SK-N-SH (cell line): Measurements from ENCODE around the gene MCF2L. TPM values are rescaled to one million over a fixed set of nuclear protein-coding genes. Genes with fewer than 3 reads are reported as not detected.

ENCODE experiments used
- CTCF ChIA-PET: fragments of 300-600, 350-600 bp; formaldehyde crosslinking; extraction: SDS; loops from one replicate; lab custom pipeline; 2021; lab: Yijun Ruan, JAX
- POLR2A ChIA-PET: fragments of 350-600 bp; sonication (Branson Sonifier 250); formaldehyde crosslinking; extraction: SDS; loops from one replicate; lab custom pipeline; 2020; ENCODE audit warnings: antibody characterized with exemption, inconsistent platforms; lab: Yijun Ruan, JAX
- DNase-seq: peaks from one replicate; pipeline ENCODE4 v3.0.0; 2012
- H2AFZ ChIP-seq: fragments of 200-600 bp; sonication (generic); 2 replicates; pipeline ENCODE4 v1.8.1; 2016; ENCODE audit warnings: antibody characterized with exemption, mild to moderate bottlenecking, low read depth
- H3F3A ChIP-seq: fragments of 200-600 bp; sonication (generic); replicated peaks from 2 replicates; pipeline ENCODE3; 2016; ENCODE audit warnings: antibody characterized with exemption, mild to moderate bottlenecking; ENCODE audit not compliant: insufficient read depth
- H3K27ac ChIP-seq, 2 experiments: fragments of 200-500 bp in 1 of 2; fragments of 200-600 bp in 1 of 2; sonication (Bioruptor generic) in 1 of 2; sonication (generic), shearing (Covaris generic) in 1 of 2; 2 replicates each; pipeline versions ENCODE4 v1.5.1 to v1.6.1; 2014 to 2016; ENCODE audit warnings: low read depth in 2 of 2, inconsistent platforms in 1 of 2, low read length in 1 of 2, mild to moderate bottlenecking in 1 of 2, mixed read lengths in 1 of 2
- H3K27me3 ChIP-seq: fragments of 200-600 bp; sonication (generic), shearing (Covaris generic); 2 replicates; pipeline ENCODE4 v1.6.1; 2016; ENCODE audit warnings: mixed run types; ENCODE audit not compliant: insufficient read depth
- H3K36me3 ChIP-seq, 2 experiments: fragments of 200-500 bp in 1 of 2; fragments of 200-600 bp in 1 of 2; sonication (Bioruptor generic) in 1 of 2; sonication (generic) in 1 of 2; replicated peaks in 1 of 2; 2 replicates each; pipeline versions ENCODE3 to v1.5.1; 2014 to 2016; ENCODE audit warnings: low read length in 1 of 2, mild to moderate bottlenecking in 1 of 2; ENCODE audit not compliant: insufficient read depth in 2 of 2, control insufficient read depth in 1 of 2
- H3K4me1 ChIP-seq, 2 experiments: fragments of 200-500 bp in 1 of 2; fragments of 200-600 bp in 1 of 2; sonication (Bioruptor generic) in 1 of 2; sonication (generic), shearing (Covaris generic) in 1 of 2; 2 replicates each; pipeline versions ENCODE4 v1.5.1 to v1.6.1; 2014 to 2016; ENCODE audit warnings: low read depth in 1 of 2, low read length in 1 of 2, mixed run types in 1 of 2; ENCODE audit not compliant: insufficient read depth in 2 of 2, control insufficient read depth in 1 of 2
- H3K4me2 ChIP-seq: fragments of 200-600 bp; sonication (generic), shearing (Covaris generic); 2 replicates; pipeline ENCODE4 v1.6.1; 2017; ENCODE audit warnings: mixed run types
- H3K4me3 ChIP-seq, 2 experiments: fragments of 200-500 bp in 1 of 2; fragments of 200-600 bp in 1 of 2; sonication (Bioruptor generic) in 1 of 2; sonication (generic), shearing (Covaris generic) in 1 of 2; 2 replicates each; pipeline versions ENCODE4 v1.5.1 to v1.8.1; 2014 to 2016; ENCODE audit warnings: low read depth in 2 of 2, inconsistent platforms in 1 of 2, low read length in 1 of 2, mild to moderate bottlenecking in 1 of 2, mixed read lengths in 1 of 2, moderate library complexity in 1 of 2
- H3K79me2 ChIP-seq: fragments of 200-600 bp; sonication (generic); 2 replicates; pipeline ENCODE4 v1.8.1; 2017; ENCODE audit warnings: mild to moderate bottlenecking; ENCODE audit not compliant: insufficient read depth
- H3K9ac ChIP-seq: fragments of 200-600 bp; sonication (generic); 2 replicates; pipeline ENCODE4 v1.6.1; 2017; ENCODE audit warnings: mixed run types
- H3K9me2 ChIP-seq: fragments of 200-600 bp; sonication (generic); 2 replicates; pipeline ENCODE4 v1.6.1; 2017; ENCODE audit warnings: mixed run types
- H3K9me3 ChIP-seq: fragments of 200-600 bp; sonication (generic); 2 replicates; pipeline ENCODE4 v1.6.1; 2017; ENCODE audit warnings: mixed run types, mild to moderate bottlenecking, moderate library complexity
- H4K20me1 ChIP-seq: fragments of 200-600 bp; sonication (generic); 2 replicates; pipeline ENCODE4 v1.6.1; 2017; ENCODE audit warnings: mild to moderate bottlenecking, mixed run types; ENCODE audit not compliant: insufficient read depth
- CTCF ChIP-seq: fragments of 200-600 bp; sonication (generic); IDR thresholded peaks from 2 replicates; pipeline ENCODE4 v1.6.1; 2017; ENCODE audit warnings: antibody characterized with exemption, mild to moderate bottlenecking, moderate library complexity
- ELF1 ChIP-seq: IDR thresholded peaks from 2 replicates; pipeline ENCODE4 v1.4.0; 2012
- EP300 ChIP-seq, 2 experiments: IDR thresholded peaks; 2 replicates each; pipeline versions ENCODE4 v1.4.0 to v1.6.1; 2012; ENCODE audit warnings: borderline replicate concordance in 1 of 2, low read depth in 1 of 2, low read length in 1 of 2
- EZH2phosphoT487 ChIP-seq: fragments of 200-600 bp; sonication (generic); IDR thresholded peaks from 2 replicates; pipeline ENCODE4 v1.6.1; 2017; ENCODE audit warnings: low read depth, mixed run types, mild to moderate bottlenecking, antibody characterized with exemption, moderate library complexity, borderline replicate concordance
- FOSL2 ChIP-seq: IDR thresholded peaks from 2 replicates; pipeline ENCODE4 v1.4.0; 2012; ENCODE audit warnings: low read depth, mild to moderate bottlenecking, moderate library complexity, borderline replicate concordance
- GATA2 ChIP-seq: sonication (generic); formaldehyde crosslinking; IDR thresholded peaks from 2 replicates; pipeline ENCODE4 v1.5.0; 2020; ENCODE audit warnings: mild to moderate bottlenecking, missing genetic modification reagents
- JUND ChIP-seq: IDR thresholded peaks from 2 replicates; pipeline ENCODE4 v1.4.0; 2012
- MEF2A ChIP-seq: IDR thresholded peaks from 2 replicates; pipeline ENCODE4 v1.4.0; 2012; ENCODE audit warnings: low read depth, borderline replicate concordance
- MXI1 ChIP-seq: IDR thresholded peaks from 2 replicates; pipeline ENCODE4 v1.6.1; 2012; ENCODE audit warnings: mild to moderate bottlenecking, low read depth, low read length, improper control_type of control experiment
- NRF1 ChIP-seq: IDR thresholded peaks from 2 replicates; pipeline ENCODE4 v1.6.1; 2012; ENCODE audit warnings: low read depth, mild to moderate bottlenecking, low read length
- RAD21 ChIP-seq: IDR thresholded peaks from 2 replicates; pipeline ENCODE4 v1.6.1; 2012; ENCODE audit warnings: mild to moderate bottlenecking, low read length
- RXRA ChIP-seq: IDR thresholded peaks from 2 replicates; pipeline ENCODE4 v1.4.0; 2012; ENCODE audit warnings: low read depth, mild to moderate bottlenecking, borderline replicate concordance
- TCF12 ChIP-seq: IDR thresholded peaks from 2 replicates; pipeline ENCODE4 v1.4.0; 2012
- WGBS: methylation state at CpG from one replicate; pipeline ENCODE4 v1.1.6; 2017; ENCODE audit warnings: low lambda C conversion rate; 5-methylcytosine and 5-hydroxymethylcytosine counted together
- polyA plus RNA-seq, 3 experiments: library from polyadenylated mRNA; depleted of rRNA; stranded (reverse); fragments of >200 nt; gene quantifications; 2 replicates each; pipeline ENCODE4 v1.2.3, GENCODE V29; 2012
- TF ChIP-seq, protein P1 (sequence below): fragments of 150-350 bp; IDR thresholded peaks from 2 replicates; pipeline ENCODE4 v1.6.1; 2016; ENCODE audit warnings: mild to moderate bottlenecking, low read depth, low read length

Gene MCF2L
- polyA plus RNA-seq, 1 of the 3 experiments (the other 2 are of a cell fraction): 0.56 TPM

GRCh38 chr13:113074876-113075275 is 105.9 kb downstream of the MCF2L start:
- Histone ChIP-seq H2AFZ (no peak overlapping the region), H4K20me1 (no peaks in the 10 kb centered on the region), H3K27ac (no peak overlapping the region), H3K36me3 (no peaks in the 10 kb centered on the region), H3K9me2 (no peaks in the 10 kb centered on the region), H3F3A (no peaks in the 10 kb centered on the region), H3K4me3 (no peak overlapping the region), H3K4me2 (no peak overlapping the region), H3K4me1 (no peaks in the 10 kb centered on the region), H3K27me3 (no peaks in the 10 kb centered on the region), H3K9ac (no peak overlapping the region), H3K9me3 (no peaks in the 10 kb centered on the region), H3K79me2 (no peaks in the 10 kb centered on the region)
- ChIA-PET POLR2A (no interaction called here), CTCF (interaction anchor here (0.8 kb wide), 1 partner anchor 45 kb away, joined by 3 read pairs; no protein-coding TSS in a partner anchor)
- TF ChIP-seq ELF1 (no peak), GATA2 (CRISPR knock-in tag) (no peak)
- WGBS: 93% methylated on average over 8 of the region's 22 CpGs
- DNase-seq: no peak

DNA sequence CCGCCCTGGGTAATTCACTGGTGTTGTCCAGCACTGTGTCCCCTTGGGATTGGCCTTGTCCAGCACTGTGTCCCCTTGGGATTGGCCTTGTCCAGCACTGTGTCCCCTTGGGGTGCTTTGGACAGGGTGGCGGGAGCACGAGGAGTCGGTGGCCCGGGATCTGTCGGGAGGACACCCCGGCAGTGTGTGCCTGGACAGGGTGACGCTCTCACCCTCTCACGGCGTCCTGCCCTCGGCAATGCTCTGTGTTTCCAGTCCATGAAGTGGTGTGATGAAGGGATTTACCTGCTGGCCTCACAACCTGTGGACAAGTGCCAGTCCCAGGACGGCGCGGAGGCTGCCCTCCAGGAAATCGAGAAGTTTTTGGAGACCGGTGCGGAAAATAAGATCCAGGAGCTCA is 106.7 kb downstream of the MCF2L start:
- no peak for DNase-seq
- H3K4me3 ChIP-seq: no peak overlapping the region
- POLR2A ChIA-PET: no interaction called here
- H3F3A ChIP-seq: no peaks in the 10 kb centered on the region
- no peaks in the 10 kb centered on the region for H3K9me3 ChIP-seq
- CTCF ChIA-PET: no interaction called here
- no peaks in the 10 kb centered on the region for H3K36me3 ChIP-seq
- H3K27me3 ChIP-seq: no peaks in the 10 kb centered on the region
- no peak overlapping the region for H3K9ac ChIP-seq
- no peaks in the 10 kb centered on the region for H3K79me2 ChIP-seq
- no peak overlapping the region for H3K4me2 ChIP-seq
- H3K4me1 ChIP-seq: no peaks in the 10 kb centered on the region; a peak in 1 of 4 replicates
- 95% methylated on average over 11 of the region's 17 CpGs for WGBS
- no peaks in the 10 kb centered on the region for H3K9me2 ChIP-seq
- no peaks in the 10 kb centered on the region for H4K20me1 ChIP-seq
- no peak overlapping the region for H2AFZ ChIP-seq
- no peak for TF ChIP-seq MEF2A
- H3K27ac ChIP-seq: no peak overlapping the region

- H3K79me2 ChIP-seq: no peaks in the 10 kb centered on the region
- 85% methylated on average over 16 of the region's 39 CpGs for WGBS
- no peak for TF ChIP-seq EP300 (IDR thresholded peaks at IDR 0.05; ENCODE audit: borderline replicate concordance in 1 of 2, low read depth in 1 of 2, low read length in 1 of 2)
- TF ChIP-seq FOSL2: no peak
- TF ChIP-seq RAD21: no peak
- TF ChIP-seq NRF1: no peak
- no peak for TF ChIP-seq RXRA
- no peak for TF ChIP-seq JUND
- no peak for TF ChIP-seq TCF12
- TF ChIP-seq EZH2phosphoT487: no peak
- no peak for TF ChIP-seq CTCF
- TF ChIP-seq GATA2 (CRISPR knock-in tag): no peak
- TF ChIP-seq, protein P1, sequence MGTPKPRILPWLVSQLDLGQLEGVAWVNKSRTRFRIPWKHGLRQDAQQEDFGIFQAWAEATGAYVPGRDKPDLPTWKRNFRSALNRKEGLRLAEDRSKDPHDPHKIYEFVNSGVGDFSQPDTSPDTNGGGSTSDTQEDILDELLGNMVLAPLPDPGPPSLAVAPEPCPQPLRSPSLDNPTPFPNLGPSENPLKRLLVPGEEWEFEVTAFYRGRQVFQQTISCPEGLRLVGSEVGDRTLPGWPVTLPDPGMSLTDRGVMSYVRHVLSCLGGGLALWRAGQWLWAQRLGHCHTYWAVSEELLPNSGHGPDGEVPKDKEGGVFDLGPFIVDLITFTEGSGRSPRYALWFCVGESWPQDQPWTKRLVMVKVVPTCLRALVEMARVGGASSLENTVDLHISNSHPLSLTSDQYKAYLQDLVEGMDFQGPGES: no peak
- no peak for TF ChIP-seq MXI1
- H3K36me3 ChIP-seq: no peaks in the 10 kb centered on the region
- H3K9ac ChIP-seq: no peak overlapping the region
- H3K4me2 ChIP-seq: no peak overlapping the region
- no peak for DNase-seq
- H3K27ac ChIP-seq: no peak overlapping the region
- no peaks in the 10 kb centered on the region for H3K27me3 ChIP-seq
- H3K9me3 ChIP-seq: no peaks in the 10 kb centered on the region
- no peaks in the 10 kb centered on the region for H3F3A ChIP-seq
- no peaks in the 10 kb centered on the region for H4K20me1 ChIP-seq
- ChIA-PET POLR2A (no interaction called here), CTCF (no interaction called here)
- peaks cover 0 to 4% of the 10 kb centered on the region in 2 experiments; a peak in 1 of 4 replicates for H3K4me1 ChIP-seq
- no peak overlapping the region for H3K4me3 ChIP-seq
- no peak overlapping the region for H2AFZ ChIP-seq
- no peaks in the 10 kb centered on the region for H3K9me2 ChIP-seq
Measured at GRCh38 chr13:113076681-113077401, 107.8 kb downstream of the MCF2L start.
